ENCODE results near the gene KCNK10. TPM values are rescaled to one million over a fixed set of nuclear protein-coding genes. Genes with fewer than 3 reads are reported as not detected.

Gene KCNK10
- total RNA-seq, 4 donors from 2014 or later, result not detected

DNA sequence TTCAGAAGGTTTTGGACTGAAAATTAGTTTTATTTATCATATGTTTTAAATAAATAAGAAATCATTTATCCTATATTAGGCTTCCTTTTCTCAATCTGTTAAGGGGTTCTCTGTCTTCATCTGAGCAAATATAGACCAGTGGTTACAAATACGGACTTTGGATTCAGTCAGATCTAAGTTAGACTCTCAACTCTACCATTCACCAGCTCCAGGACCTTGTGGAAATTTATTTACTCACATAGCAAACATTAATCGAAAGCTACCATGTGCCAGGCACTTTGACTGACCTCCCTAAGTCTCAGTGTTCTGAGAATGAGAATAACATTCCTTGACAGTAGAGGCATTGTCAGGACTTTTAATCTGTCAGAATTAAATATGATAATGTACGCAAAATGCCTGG lies 22.3 kb downstream of the KCNK10 start:
- no peaks in the 10 kb centered on the region for H3K9me3 ChIP-seq
- no peak for TF ChIP-seq POLR2A (IDR thresholded peaks at IDR 0.05)
- TF ChIP-seq, protein P1, sequence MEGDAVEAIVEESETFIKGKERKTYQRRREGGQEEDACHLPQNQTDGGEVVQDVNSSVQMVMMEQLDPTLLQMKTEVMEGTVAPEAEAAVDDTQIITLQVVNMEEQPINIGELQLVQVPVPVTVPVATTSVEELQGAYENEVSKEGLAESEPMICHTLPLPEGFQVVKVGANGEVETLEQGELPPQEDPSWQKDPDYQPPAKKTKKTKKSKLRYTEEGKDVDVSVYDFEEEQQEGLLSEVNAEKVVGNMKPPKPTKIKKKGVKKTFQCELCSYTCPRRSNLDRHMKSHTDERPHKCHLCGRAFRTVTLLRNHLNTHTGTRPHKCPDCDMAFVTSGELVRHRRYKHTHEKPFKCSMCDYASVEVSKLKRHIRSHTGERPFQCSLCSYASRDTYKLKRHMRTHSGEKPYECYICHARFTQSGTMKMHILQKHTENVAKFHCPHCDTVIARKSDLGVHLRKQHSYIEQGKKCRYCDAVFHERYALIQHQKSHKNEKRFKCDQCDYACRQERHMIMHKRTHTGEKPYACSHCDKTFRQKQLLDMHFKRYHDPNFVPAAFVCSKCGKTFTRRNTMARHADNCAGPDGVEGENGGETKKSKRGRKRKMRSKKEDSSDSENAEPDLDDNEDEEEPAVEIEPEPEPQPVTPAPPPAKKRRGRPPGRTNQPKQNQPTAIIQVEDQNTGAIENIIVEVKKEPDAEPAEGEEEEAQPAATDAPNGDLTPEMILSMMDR (IDR thresholded peaks at IDR 0.05 in 4 of 5, conservative IDR thresholded peaks at IDR 0.05 in 1 of 5), result no peak
- H3K27me3 ChIP-seq, result no peaks in the 10 kb centered on the region
- H3K4me3 ChIP-seq, result no peak overlapping the region
- DNase-seq (no peak), ATAC-seq (no peak)
- no peaks in the 10 kb centered on the region for H3K4me1 ChIP-seq
- in situ Hi-C loops (cut with MboI; ENCODE audit: low sequenced_read_pairs in 4 of 4) (no loop called here), intact Hi-C loops (cut with DNase I; ENCODE audit: low total_unique reads) (no loop called here)
- H3K36me3 ChIP-seq, result no peaks in the 10 kb centered on the region
- no peak overlapping the region for H3K27ac ChIP-seq

DNA sequence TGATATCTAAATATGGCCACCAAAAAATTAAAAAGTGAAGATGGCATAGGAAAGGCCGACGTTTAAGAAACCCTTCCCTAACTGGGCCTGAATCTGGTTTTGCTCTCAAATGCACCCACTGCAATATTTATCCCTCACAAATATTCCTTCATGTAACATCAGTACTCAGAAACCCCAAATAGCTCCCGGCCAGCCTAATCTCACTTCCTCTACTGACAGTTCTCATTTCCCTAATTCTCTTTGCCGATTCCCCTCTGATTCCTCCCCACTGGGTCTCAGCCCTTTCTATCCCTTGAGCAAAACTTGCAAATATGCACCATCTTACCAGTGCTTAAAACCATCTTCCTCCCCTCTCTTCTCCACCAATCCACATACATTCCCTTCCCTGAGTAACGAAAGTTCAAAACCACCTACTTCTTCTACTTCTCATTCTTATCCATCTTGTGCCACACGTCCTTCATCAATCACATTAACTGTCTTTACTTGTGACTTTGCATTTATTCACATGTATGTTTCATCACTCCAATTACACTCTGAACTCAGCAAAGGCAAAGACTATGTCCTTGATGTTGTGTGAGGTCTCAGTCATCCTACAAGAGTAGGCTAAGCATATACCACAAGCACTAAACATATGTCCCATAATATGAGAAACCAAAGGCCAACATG lies 23.1 kb downstream of the KCNK10 start:
- Histone ChIP-seq H3K4me1 (no peaks in the 10 kb centered on the region), H3K9me3 (no peaks in the 10 kb centered on the region), H3K36me3 (no peaks in the 10 kb centered on the region), H3K27ac (no peak overlapping the region), H3K27me3 (no peaks in the 10 kb centered on the region), H3K4me3 (no peak overlapping the region)
- ATAC-seq, result no peak
- TF ChIP-seq, protein P1 (IDR thresholded peaks at IDR 0.05 in 4 of 5, conservative IDR thresholded peaks at IDR 0.05 in 1 of 5), result no peak
- TF ChIP-seq POLR2A (IDR thresholded peaks at IDR 0.05), result no peak
- in situ Hi-C loops (cut with MboI; ENCODE audit: low sequenced_read_pairs in 4 of 4) (no loop called here), intact Hi-C loops (cut with DNase I; ENCODE audit: low total_unique reads) (no loop called here)
- no peak for DNase-seq

DNA sequence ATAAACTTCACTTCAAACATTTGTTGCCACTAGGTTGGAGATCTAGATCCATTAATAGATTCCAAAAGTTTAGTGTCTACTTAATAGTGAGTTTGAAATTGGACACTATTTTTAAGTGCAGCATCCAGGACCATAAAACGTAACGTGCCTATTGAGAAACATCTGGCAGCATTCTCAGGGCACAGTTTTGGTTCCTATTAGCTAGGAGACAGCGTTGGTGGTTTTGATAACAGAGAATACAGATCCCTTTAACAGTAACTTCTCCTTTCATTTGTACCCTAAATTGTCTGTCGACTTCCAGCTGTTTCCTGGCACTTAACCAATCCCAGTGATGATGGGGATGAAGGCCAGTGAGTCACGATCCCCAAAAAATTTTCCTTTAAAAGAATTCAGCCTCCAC lies 25.8 kb downstream of the KCNK10 start:
- no peak overlapping the region for H3K27ac ChIP-seq
- intact Hi-C loops (cut with DNase I; ENCODE audit: low total_unique reads), result no loop called here
- H3K36me3 ChIP-seq, result no peaks in the 10 kb centered on the region
- TF ChIP-seq POLR2A (IDR thresholded peaks at IDR 0.05), result no peak
- TF ChIP-seq, protein P1 (IDR thresholded peaks at IDR 0.05 in 4 of 5, conservative IDR thresholded peaks at IDR 0.05 in 1 of 5), result no peak
- no peaks in the 10 kb centered on the region for H3K9me3 ChIP-seq
- no peak overlapping the region for H3K4me3 ChIP-seq
- ATAC-seq, result no peak
- no peaks in the 10 kb centered on the region for H3K4me1 ChIP-seq
- in situ Hi-C loops (cut with MboI; ENCODE audit: low sequenced_read_pairs in 4 of 4), result no loop called here
- no peaks in the 10 kb centered on the region for H3K27me3 ChIP-seq
- no peak for DNase-seq

DNA sequence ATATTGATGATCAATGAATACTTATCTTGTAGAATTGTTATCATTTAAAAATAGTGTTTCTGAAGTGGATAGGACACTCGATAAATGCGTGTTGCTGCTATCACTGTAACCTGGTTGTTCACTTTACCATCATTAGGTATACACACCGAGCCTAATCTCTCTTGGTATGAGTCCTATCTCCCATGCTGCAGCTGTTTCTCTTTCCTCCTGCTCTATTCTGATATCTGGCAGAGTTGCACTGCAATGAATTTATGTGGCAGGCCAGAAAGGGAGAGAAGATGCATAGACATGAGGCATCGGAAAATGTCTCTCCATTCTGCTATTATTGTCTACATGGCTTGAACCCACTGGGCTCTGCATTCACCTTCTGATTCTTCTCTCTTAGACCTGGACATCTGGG lies 26.7 kb downstream of the KCNK10 start:
- Histone ChIP-seq H3K4me3 (no peak overlapping the region), H3K36me3 (no peaks in the 10 kb centered on the region), H3K9me3 (no peaks in the 10 kb centered on the region), H3K27me3 (no peaks in the 10 kb centered on the region), H3K27ac (no peak overlapping the region), H3K4me1 (no peaks in the 10 kb centered on the region)
- in situ Hi-C loops (cut with MboI; ENCODE audit: low sequenced_read_pairs in 4 of 4) (no loop called here), intact Hi-C loops (cut with DNase I; ENCODE audit: low total_unique reads) (no loop called here)
- ATAC-seq (no peak), DNase-seq (no peak)
- TF ChIP-seq POLR2A (IDR thresholded peaks at IDR 0.05), result no peak
- TF ChIP-seq, protein P1 (IDR thresholded peaks at IDR 0.05 in 4 of 5, conservative IDR thresholded peaks at IDR 0.05 in 1 of 5), result no peak

DNA sequence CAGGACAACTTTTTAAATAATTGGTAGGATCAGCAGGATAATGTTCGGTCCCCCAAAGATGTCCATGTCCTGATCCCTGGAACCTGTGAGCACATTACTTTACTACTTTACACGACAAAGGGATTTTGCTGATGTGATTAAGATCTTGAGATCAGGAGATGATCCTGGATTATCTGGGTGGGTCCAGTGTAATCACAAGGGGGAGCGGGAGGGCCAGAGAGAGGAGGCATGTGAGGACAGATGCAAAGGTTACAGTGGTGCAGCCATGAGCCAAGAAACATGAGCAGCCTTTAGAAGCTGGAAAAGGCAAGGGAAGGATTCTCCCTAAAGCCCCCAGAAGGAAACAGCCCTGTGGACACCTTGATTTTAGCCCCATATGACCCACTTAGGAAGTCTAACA lies 33.1 kb downstream of the KCNK10 start:
- H3K4me1 ChIP-seq, result no peaks in the 10 kb centered on the region
- H3K9me3 ChIP-seq, result no peaks in the 10 kb centered on the region
- H3K4me3 ChIP-seq, result no peak overlapping the region
- no peaks in the 10 kb centered on the region for H3K27me3 ChIP-seq
- intact Hi-C loops (cut with DNase I; ENCODE audit: low total_unique reads) (no loop called here), in situ Hi-C loops (cut with MboI; ENCODE audit: low sequenced_read_pairs in 4 of 4) (no loop called here)
- ATAC-seq (no peak), DNase-seq (no peak)
- H3K36me3 ChIP-seq, result no peaks in the 10 kb centered on the region
- no peak overlapping the region for H3K27ac ChIP-seq
- TF ChIP-seq, protein P1 (IDR thresholded peaks at IDR 0.05 in 4 of 5, conservative IDR thresholded peaks at IDR 0.05 in 1 of 5), result no peak
- TF ChIP-seq POLR2A (IDR thresholded peaks at IDR 0.05), result no peak

Data from gastrocnemius medialis (tissue), 4 donors.